Effector memory CD4-positive, alpha-beta T cell (primary cell): ENCODE data around the gene AMPD2.
"Not testable (repeated sequence)": the region's sequence is repeated elsewhere in the genome, so short reads cannot be mapped to it uniquely, and the experiment has no call there.

Experiments used
- DNase-seq, 3 donors: peaks; one replicate each; pipeline ENCODE4 v3.0.0-alpha.2; 2020
- H3K27ac ChIP-seq: 2 replicates; pipeline ENCODE4 v1.7.0; 2013; ENCODE audit warnings: mild to moderate bottlenecking, low read length, moderate library complexity; ENCODE audit not compliant: insufficient read depth, poor library complexity, severe bottlenecking
- H3K27me3 ChIP-seq: replicated peaks from 2 replicates; pipeline ENCODE4 v1.7.0; 2013; ENCODE audit warnings: mild to moderate bottlenecking, low read length; ENCODE audit not compliant: insufficient read depth, control insufficient read depth, poor library complexity, severe bottlenecking
- H3K36me3 ChIP-seq: 2 replicates; pipeline ENCODE4 v1.7.0; 2013; ENCODE audit warnings: mild to moderate bottlenecking, low read length, moderate library complexity; ENCODE audit not compliant: control insufficient read depth, insufficient read depth
- H3K4me1 ChIP-seq: 2 replicates; pipeline ENCODE4 v1.7.0; 2013; ENCODE audit warnings: low read length, mild to moderate bottlenecking; ENCODE audit not compliant: control insufficient read depth, insufficient read depth, poor library complexity, severe bottlenecking
- H3K4me3 ChIP-seq: 2 replicates; pipeline ENCODE4 v1.7.0; 2013; ENCODE audit warnings: low read length, low read depth, mild to moderate bottlenecking; ENCODE audit not compliant: insufficient read depth, poor library complexity, severe bottlenecking
- H3K9me3 ChIP-seq: 2 replicates; pipeline ENCODE4 v1.7.0; 2013; ENCODE audit warnings: mild to moderate bottlenecking, low read length, moderate library complexity; ENCODE audit not compliant: control insufficient read depth

Gene AMPD2

DNA sequence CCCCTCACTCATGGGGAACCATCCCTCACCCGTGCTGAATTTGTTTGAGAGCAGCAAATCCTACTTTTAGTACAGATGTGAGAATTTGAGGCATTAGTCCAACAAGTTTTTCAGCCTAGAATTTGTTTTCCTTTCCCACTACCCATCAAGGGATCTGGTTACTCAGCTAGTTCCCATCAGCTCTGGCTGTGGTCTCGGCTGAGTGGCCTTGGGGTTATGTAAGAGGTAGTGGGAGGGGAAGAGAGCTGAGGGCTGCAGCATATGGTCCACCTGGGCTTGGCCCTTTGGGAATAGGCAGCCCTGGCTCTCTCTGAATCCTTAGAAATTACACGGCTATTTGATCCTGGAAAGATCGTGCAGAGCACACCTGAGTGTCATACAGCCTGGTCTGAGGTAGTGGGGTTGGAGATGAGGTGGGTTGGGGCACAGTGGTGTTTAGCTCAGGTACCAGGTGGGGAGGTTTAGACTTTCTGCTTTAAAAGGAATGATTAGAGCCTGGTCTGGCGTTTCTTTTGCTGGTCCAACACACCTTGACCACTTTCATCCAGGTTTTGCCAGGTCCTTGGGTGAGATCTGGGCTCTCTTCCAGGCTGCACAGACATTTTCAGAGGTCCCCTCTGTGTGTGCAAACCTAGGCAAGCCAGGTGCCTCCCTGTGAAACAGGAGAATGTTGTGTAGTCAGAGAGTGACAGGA lies 40.5 kb downstream of the AMPD2 start:
- no peak overlapping the region for H3K27ac ChIP-seq
- peaks cover 4% of the 10 kb centered on the region for H3K4me1 ChIP-seq
- H3K9me3 ChIP-seq, result no peaks in the 10 kb centered on the region
- no peak overlapping the region for H3K4me3 ChIP-seq
- H3K27me3 ChIP-seq, result no peaks in the 10 kb centered on the region
- no peaks in the 10 kb centered on the region for H3K36me3 ChIP-seq
- no peak for DNase-seq

DNA sequence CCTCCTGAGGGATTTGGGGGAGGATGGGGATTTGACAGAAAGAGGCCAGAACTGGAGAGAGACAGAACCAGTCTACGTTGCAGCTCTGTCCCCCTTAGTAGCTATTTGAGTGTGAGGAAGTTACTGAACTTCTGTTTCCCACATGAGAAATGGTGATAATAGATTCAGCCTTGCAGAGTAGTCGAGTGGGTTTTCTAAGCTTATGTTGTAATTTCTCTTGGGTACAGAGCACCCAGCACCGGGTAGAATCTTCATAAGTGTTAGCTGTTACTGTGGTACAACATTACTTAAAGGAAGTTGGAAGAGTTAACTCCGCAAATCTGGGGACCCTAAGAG lies 41.0 kb downstream of the AMPD2 start:
- DNase-seq, H3K27me3 ChIP-seq, H3K36me3 ChIP-seq, H3K9me3 ChIP-seq, H3K4me3 ChIP-seq, H3K27ac ChIP-seq, H3K4me1 ChIP-seq: not testable (repeated sequence)

DNA sequence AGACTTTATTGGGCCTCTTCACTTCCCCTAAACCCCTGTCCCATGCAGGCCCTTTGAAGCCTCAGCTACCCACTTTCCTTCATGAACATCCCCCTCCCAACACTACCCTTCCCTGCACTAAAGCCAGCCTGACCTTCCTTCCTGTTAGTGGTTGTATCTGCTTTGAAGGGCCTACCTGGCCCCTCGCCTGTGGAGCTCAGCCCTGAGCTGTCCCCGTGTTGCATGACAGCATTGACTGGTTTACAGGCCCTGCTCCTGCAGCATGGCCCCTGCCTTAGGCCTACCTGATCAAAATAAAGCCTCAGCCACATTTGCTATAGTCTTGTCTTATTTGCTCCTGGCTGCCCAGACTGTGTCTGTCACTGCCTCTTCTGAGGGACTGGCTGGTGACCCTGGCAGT lies 41.8 kb downstream of the AMPD2 start:
- Histone ChIP-seq H3K4me1 (no peaks in the 10 kb centered on the region), H3K27me3 (no peaks in the 10 kb centered on the region), H3K4me3 (no peak overlapping the region), H3K36me3 (no peaks in the 10 kb centered on the region), H3K27ac (no peak overlapping the region), H3K9me3 (no peaks in the 10 kb centered on the region)
- DNase-seq, result no peak

DNA sequence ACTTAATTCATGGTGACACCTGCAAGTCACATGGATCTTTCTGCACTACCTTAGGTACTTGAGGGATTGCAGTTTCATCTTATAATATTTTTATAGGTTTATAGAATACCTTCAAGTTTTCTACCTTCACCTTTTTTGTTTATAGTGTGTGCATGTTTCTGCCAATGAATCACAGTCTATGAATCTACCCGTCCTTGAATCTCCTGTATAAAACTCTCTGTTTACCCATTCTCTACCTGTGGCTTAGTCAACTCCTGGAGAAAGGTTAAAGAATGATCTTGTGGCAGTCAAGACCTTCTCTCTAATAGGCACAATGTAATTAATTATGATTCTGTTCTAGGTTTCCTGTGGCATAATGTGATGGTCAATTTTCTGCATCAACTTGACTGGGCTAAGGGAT lies 45.0 kb downstream of the AMPD2 start:
- Histone ChIP-seq H3K4me3 (no peak overlapping the region), H3K9me3 (no peaks in the 10 kb centered on the region), H3K27ac (no peak overlapping the region), H3K4me1 (peaks cover 11% of the 10 kb centered on the region), H3K36me3 (no peaks in the 10 kb centered on the region), H3K27me3 (no peaks in the 10 kb centered on the region)
- DNase-seq, result no peak

DNA sequence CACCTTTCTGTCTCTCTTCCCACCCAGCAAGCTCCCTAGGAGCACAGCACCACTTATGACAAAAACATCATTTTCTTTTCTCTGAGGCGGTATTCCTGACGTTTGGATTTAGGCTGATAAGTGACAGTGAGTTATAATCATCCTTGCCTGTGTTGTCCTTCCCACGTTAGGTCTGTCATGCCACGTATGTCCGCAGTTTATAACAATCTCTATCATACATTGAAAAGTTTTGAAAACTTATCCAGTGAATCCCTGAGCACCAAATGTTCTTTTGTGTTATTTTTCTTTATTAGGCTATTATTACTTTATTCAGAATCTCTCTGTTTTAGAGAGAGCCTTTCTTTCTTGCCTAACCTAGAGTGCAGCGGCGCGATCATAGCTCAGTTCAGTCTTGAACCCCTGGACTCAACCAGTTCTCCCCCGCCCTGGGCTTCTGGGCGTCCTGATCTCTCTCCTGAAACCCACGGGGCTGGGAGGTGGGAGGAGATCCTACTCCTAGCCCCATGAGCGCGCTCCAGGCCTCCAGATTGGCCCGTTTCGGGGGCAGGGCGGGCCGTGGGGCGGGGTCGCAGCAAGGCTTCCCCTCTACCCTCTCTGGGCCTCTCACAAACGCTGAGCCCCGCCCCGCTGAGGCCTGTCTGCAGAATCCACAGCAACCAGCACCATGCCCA lies 48.0 kb downstream of the AMPD2 start, which contains the start of gene GSTM2:
Gene GSTM2 (plus strand): TSS at position 606 of the 671 bp plus-strand sequence. CDS start 59 bp downstream, at position 665.
- H3K27ac ChIP-seq, result no peak within 1 kb of the TSS
- H3K4me1 ChIP-seq, result peaks cover 11% of the 10 kb centered on the region
- DNase-seq, result peak; percentile 38 to 61 (median 54)

DNA sequence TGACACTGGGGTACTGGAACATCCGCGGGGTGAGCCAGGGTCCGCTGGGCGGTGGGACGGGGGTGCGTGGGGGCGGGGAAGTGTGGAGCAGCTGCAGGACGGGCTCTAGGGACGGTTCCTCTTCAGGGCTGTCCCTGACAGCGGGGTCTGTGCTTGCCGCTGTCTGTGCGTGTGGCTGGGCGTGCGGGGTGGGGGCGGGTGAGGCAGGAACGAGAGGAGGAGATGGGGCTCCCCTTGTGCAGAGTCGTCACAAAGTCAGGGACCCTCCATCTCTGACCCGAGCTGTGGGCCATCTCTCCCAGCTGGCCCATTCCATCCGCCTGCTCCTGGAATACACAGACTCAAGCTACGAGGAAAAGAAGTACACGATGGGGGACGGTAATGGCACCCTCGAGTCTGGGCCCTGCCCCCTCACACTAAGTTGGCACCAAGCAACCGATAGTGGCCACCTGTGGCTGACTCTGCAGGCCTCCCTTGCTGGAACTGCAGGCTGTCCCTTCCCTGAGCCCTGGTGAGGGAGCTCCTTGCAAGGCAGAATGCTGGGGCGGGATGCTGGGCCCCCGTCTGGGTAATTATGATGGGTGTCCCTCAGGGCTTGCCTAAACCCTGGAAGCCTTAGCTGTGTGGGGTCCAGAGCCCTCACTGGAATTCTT lies 48.6 kb downstream of the AMPD2 start:
- H3K27me3 ChIP-seq, result no peaks in the 10 kb centered on the region
- no peaks in the 10 kb centered on the region for H3K36me3 ChIP-seq
- no peaks in the 10 kb centered on the region for H3K9me3 ChIP-seq
- H3K4me3 ChIP-seq, result peak overlapping the region; percentile 45
- H3K27ac ChIP-seq, result no peak overlapping the region
- no peak for DNase-seq
- H3K4me1 ChIP-seq, result peaks cover 11% of the 10 kb centered on the region

More for the DNA sequence above, 48.0 kb downstream of the AMPD2 start, which contains the start of gene GSTM2:
- Histone ChIP-seq H3K9me3 (no peaks in the 10 kb centered on the region), H3K36me3 (no peaks in the 10 kb centered on the region), H3K4me3 (peak within 1 kb of the TSS; percentile 45), H3K27me3 (no peaks in the 10 kb centered on the region)

DNA sequence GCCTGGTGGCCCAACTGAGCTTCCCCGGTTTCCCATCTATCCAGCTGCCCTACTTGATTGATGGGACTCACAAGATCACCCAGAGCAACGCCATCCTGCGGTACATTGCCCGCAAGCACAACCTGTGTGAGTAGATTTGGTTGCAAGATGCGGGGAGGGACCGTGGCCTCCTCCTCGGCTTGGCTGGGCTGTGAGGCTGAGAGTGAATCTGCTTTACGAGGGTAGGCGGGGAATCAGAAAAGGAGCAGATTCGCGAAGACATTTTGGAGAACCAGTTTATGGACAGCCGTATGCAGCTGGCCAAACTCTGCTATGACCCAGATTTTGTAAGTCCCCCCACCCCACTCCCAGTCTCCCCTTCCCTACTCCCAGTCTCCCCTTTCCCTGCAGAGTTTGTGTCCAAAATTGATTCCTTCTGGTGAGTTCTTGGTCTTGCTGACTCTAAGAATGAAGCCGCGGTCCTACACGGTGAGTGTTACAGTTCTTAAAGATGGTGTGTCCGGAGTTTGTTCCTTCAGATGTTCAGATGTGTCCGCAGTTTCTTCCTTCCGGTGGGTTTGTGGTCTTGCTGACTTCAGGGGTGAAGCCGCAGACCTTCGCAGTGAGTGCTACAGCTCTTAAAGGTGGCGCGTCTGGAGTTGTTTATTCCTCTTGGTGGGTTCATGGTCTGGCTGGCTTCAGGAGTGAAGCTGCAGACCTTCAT lies 49.8 kb downstream of the AMPD2 start:
- Histone ChIP-seq H3K36me3 (no peaks in the 10 kb centered on the region), H3K27me3 (no peaks in the 10 kb centered on the region), H3K4me1 (peaks cover 11% of the 10 kb centered on the region), H3K27ac (no peak overlapping the region), H3K9me3 (no peaks in the 10 kb centered on the region), H3K4me3 (no peak overlapping the region)
- no peak for DNase-seq

DNA sequence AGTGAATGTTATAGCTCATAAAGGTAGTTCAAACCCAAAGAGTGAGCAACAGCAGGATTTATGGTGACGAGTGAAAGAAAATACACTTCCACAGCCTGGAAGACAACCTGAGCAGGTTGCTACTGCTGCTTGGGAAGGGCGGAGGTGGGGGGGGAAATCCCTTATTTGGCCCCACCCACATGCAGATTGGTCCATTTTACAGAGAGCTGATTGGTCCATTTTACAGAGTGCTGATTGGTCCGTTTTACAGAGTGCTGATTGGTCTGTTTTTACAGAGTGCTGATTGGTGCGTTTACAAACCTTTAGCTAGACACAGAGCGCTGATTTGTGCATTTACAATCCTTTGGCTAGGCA lies 50.3 kb downstream of the AMPD2 start:
- not testable (repeated sequence) for DNase-seq, H3K36me3 ChIP-seq, H3K27me3 ChIP-seq, H3K9me3 ChIP-seq, H3K27ac ChIP-seq, H3K4me3 ChIP-seq
- H3K4me1 ChIP-seq, result peaks cover 11% of the 10 kb centered on the region

DNA sequence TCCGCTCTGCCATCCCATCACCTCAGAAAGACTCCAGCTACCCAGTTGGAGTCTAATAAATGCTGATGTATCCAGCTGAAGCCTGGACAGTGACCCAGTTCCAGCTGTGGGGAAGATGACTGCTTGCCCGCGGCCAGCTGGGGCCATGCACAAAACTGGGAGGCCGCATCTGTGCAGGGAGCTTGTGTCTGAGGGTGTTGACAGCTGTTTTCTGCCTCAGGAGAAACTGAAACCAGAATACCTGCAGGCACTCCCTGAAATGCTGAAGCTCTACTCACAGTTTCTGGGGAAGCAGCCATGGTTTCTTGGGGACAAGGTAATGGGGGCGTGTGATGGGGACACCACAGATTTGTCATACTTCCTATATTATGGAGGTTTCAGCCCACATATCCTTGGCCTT lies 51.4 kb downstream of the AMPD2 start:
- Histone ChIP-seq H3K27ac (no peak overlapping the region), H3K27me3 (no peaks in the 10 kb centered on the region), H3K4me1 (peaks cover 11% of the 10 kb centered on the region), H3K9me3 (no peaks in the 10 kb centered on the region), H3K36me3 (no peaks in the 10 kb centered on the region), H3K4me3 (no peak overlapping the region)
- DNase-seq, result no peak

DNA sequence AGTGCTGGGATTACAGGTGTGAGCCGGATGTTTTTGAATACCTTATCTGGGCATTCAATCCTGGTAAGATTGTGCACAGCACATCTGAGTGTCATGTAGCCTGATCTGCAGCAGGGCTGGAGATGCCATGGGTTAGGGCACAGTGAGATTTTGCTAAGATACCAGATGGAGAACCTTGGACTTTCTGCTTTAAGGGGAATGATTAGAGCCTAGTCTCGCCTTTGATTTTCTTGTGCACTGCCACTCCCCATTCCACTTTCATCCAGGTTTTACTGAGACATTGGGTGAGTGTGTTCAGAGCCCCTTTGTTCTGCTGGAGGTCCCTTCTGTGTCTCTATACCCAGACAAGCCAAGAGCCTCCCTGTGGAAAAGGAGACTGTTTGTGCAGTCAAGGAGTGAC lies 54.2 kb downstream of the AMPD2 start:
- not testable (repeated sequence) for H3K4me1 ChIP-seq, H3K4me3 ChIP-seq, H3K9me3 ChIP-seq, H3K27me3 ChIP-seq, H3K36me3 ChIP-seq, H3K27ac ChIP-seq, DNase-seq
